WTC11 (cell line): ENCODE results near the gene MYH14. TPM values are rescaled to one million over a fixed set of nuclear protein-coding genes. Genes with fewer than 3 reads are reported as not detected.

ENCODE experiments used
- ATAC-seq: fragments of 200-7000 bp; cut with Tn5 transposase; 2 replicates; pipeline ENCODE4 v1.10.0; 2021; ENCODE audit warnings: mild to moderate bottlenecking, moderate library complexity
- CTCF ChIA-PET: fragments of 300-600 bp; sonication (Branson Sonifier 250); formaldehyde crosslinking; loops from one replicate; lab custom pipeline; 2021; ENCODE audit warnings: antibody characterized with exemption; lab: Charles Lee
- POLR2A ChIA-PET: fragments of 350-600 bp; sonication (Branson Sonifier 250); formaldehyde crosslinking; loops from one replicate; lab custom pipeline; 2021; ENCODE audit warnings: antibody characterized with exemption; lab: Charles Lee
- DNase-seq: peaks from one replicate; pipeline ENCODE4 v3.0.0; 2021; ENCODE audit warnings: low spot score
- H3K27ac Mint-ChIP-seq: 2 replicates; pipeline ENCODE4 v1.8.0; 2021; ENCODE audit warnings: mixed read lengths
- H3K27me3 Mint-ChIP-seq: 2 replicates; pipeline ENCODE4 v1.8.0; 2021; ENCODE audit warnings: low read depth, mild to moderate bottlenecking, moderate library complexity, mixed read lengths
- H3K36me3 Mint-ChIP-seq: 2 replicates; pipeline ENCODE4 v1.8.0; 2021; ENCODE audit warnings: mixed read lengths
- H3K4me1 Mint-ChIP-seq: 2 replicates; pipeline ENCODE4 v1.8.0; 2022; ENCODE audit warnings: mixed read lengths
- H3K4me3 Mint-ChIP-seq: 2 replicates; pipeline ENCODE4 v1.8.0; 2021; ENCODE audit warnings: mild to moderate bottlenecking, moderate library complexity, mixed read lengths
- H3K9me3 Mint-ChIP-seq: 2 replicates; pipeline ENCODE4 v1.8.0; 2021; ENCODE audit warnings: mixed read lengths
- AFF4 ChIP-seq: sonication (generic); formaldehyde crosslinking; IDR thresholded peaks from 2 replicates; pipeline ENCODE4 v1.8.1; 2023; ENCODE audit warnings: mild to moderate bottlenecking, missing genetic modification reagents, borderline replicate concordance
- E2F4 ChIP-seq: sonication (generic); formaldehyde crosslinking; IDR thresholded peaks from 2 replicates; pipeline ENCODE4 v1.8.1; 2022; ENCODE audit warnings: low read depth, mild to moderate bottlenecking, moderate library complexity, missing genetic modification reagents, borderline replicate concordance
- E2F5 ChIP-seq: sonication (generic); formaldehyde crosslinking; IDR thresholded peaks from 2 replicates; pipeline ENCODE4 v1.8.1; 2022; ENCODE audit warnings: mild to moderate bottlenecking, moderate library complexity, missing genetic modification reagents
- ELF4 ChIP-seq: sonication (generic); formaldehyde crosslinking; IDR thresholded peaks from 2 replicates; pipeline ENCODE4 v1.8.1; 2022; ENCODE audit warnings: low read depth, mild to moderate bottlenecking, moderate library complexity, missing genetic modification reagents
- ESRRA ChIP-seq: sonication (generic); formaldehyde crosslinking; IDR thresholded peaks from 2 replicates; pipeline ENCODE4 v1.8.1; 2022; ENCODE audit warnings: mild to moderate bottlenecking, missing genetic modification reagents, borderline replicate concordance
- FOXK1 ChIP-seq: sonication (generic); formaldehyde crosslinking; IDR thresholded peaks from 2 replicates; pipeline ENCODE4 v1.8.0; 2022; ENCODE audit warnings: mild to moderate bottlenecking, moderate library complexity, missing genetic modification reagents
- GRHL2 ChIP-seq: fragments of 250-450 bp; sonication (Bioruptor Pico); IDR thresholded peaks from 2 replicates; pipeline ENCODE4 v1.8.0; 2022; ENCODE audit warnings: mild to moderate bottlenecking, moderate library complexity; ENCODE audit not compliant: insufficient replicate concordance, severe bottlenecking
- HMGA2 ChIP-seq: fragments of 250-450 bp; sonication (Bioruptor Pico); IDR thresholded peaks from 2 replicates; pipeline ENCODE4 v1.4.0; 2021; ENCODE audit warnings: mild to moderate bottlenecking, moderate library complexity
- MAX ChIP-seq: sonication (generic); formaldehyde crosslinking; IDR thresholded peaks from 2 replicates; pipeline ENCODE4 v1.8.0; 2022; ENCODE audit warnings: mild to moderate bottlenecking, missing genetic modification reagents
- MYBL2 ChIP-seq: sonication (generic); formaldehyde crosslinking; IDR thresholded peaks from 2 replicates; pipeline ENCODE4 v1.8.1; 2023; ENCODE audit warnings: mild to moderate bottlenecking, moderate library complexity, missing genetic modification reagents
- NR2C2 ChIP-seq: sonication (generic); formaldehyde crosslinking; IDR thresholded peaks from 2 replicates; pipeline ENCODE4 v1.8.0; 2022; ENCODE audit warnings: mild to moderate bottlenecking, missing genetic modification reagents
- NR3C1 ChIP-seq: sonication (generic); formaldehyde crosslinking; conservative IDR thresholded peaks from 2 replicates; pipeline ENCODE4 v1.8.1; 2023; ENCODE audit warnings: low read depth, mild to moderate bottlenecking, missing genetic modification reagents
- PRRX2 ChIP-seq: fragments of 250-450 bp; sonication (Bioruptor Pico); IDR thresholded peaks from 2 replicates; pipeline ENCODE4 v1.8.0; 2021; ENCODE audit warnings: mild to moderate bottlenecking
- RORB ChIP-seq: fragments of 250-450 bp; sonication (Bioruptor Pico); IDR thresholded peaks from 2 replicates; pipeline ENCODE4 v1.9.0; 2021; ENCODE audit warnings: mild to moderate bottlenecking
- TCF7 ChIP-seq: sonication (generic); formaldehyde crosslinking; IDR thresholded peaks from 2 replicates; pipeline ENCODE4 v1.8.0; 2022; ENCODE audit warnings: mild to moderate bottlenecking, low read depth, missing genetic modification reagents, moderate library complexity
- TP53 ChIP-seq: sonication (generic); formaldehyde crosslinking; IDR thresholded peaks from 2 replicates; pipeline ENCODE4 v1.8.1; 2023; ENCODE audit warnings: mild to moderate bottlenecking, missing genetic modification reagents
- USF1 ChIP-seq: sonication (generic); formaldehyde crosslinking; IDR thresholded peaks from 2 replicates; pipeline ENCODE4 v1.8.0; 2022; ENCODE audit warnings: mild to moderate bottlenecking, missing genetic modification reagents
- USF2 ChIP-seq: sonication (generic); formaldehyde crosslinking; IDR thresholded peaks from 2 replicates; pipeline ENCODE4 v1.8.1; 2023; ENCODE audit warnings: mild to moderate bottlenecking, missing genetic modification reagents, moderate library complexity
- ZNF232 ChIP-seq: sonication (generic); formaldehyde crosslinking; IDR thresholded peaks from 2 replicates; pipeline ENCODE4 v1.8.0; 2022; ENCODE audit warnings: mild to moderate bottlenecking, missing genetic modification reagents
- ZNF532 ChIP-seq: fragments of 250-450 bp; sonication (Bioruptor Pico); IDR thresholded peaks from 2 replicates; pipeline ENCODE4 v1.9.0; 2021; ENCODE audit warnings: mild to moderate bottlenecking, borderline replicate concordance
- total RNA-seq: library from RNA; stranded (reverse); gene quantifications from 3 replicates; pipeline ENCODE4 v1.2.3, GENCODE V29; 2021

The MYH14 gene
- total RNA-seq, 1 experiment from 2014 or later = 25.8 TPM

- TF ChIP-seq E2F4 (CRISPR knock-in tag) = no peak
- no peak for TF ChIP-seq RORB (CRISPR knock-in tag)
- no peak for TF ChIP-seq ESRRA
- no peak for TF ChIP-seq ZNF232 (CRISPR knock-in tag)
- no peak for TF ChIP-seq ELF4 (CRISPR knock-in tag)
- no peak for TF ChIP-seq TP53
- no peak for TF ChIP-seq PRRX2 (CRISPR knock-in tag)
- TF ChIP-seq AFF4 (CRISPR knock-in tag) = no peak
- no peak for TF ChIP-seq USF2 (CRISPR knock-in tag)
Measured at GRCh38 chr19:50327461-50328223, 124.2 kb downstream of the MYH14 start (continued).

- Mint-ChIP-seq H3K4me3 (peak overlapping the region; percentile 37), H3K27ac (no peak overlapping the region), H3K27me3 (peaks cover 31% of the 10 kb centered on the region), H3K4me1 (peaks cover 48% of the 10 kb centered on the region), H3K9me3 (no peaks in the 10 kb centered on the region), H3K36me3 (peaks cover 5% of the 10 kb centered on the region)
- ChIA-PET CTCF (interaction anchor here (0.6 to 3.3 kb wide), 34 partner anchors 13 to 263 kb away, joined by 3 to 58 read pairs (median 6); no protein-coding TSS in a partner anchor), POLR2A (interaction anchor here (1.0 to 2.1 kb wide), 8 partner anchors 9 to 62 kb away, joined by 3 to 20 read pairs (median 4); no protein-coding TSS in a partner anchor)
- no peak for ATAC-seq
- DNase-seq = peak; percentile 49
- TF ChIP-seq FOXK1 (CRISPR knock-in tag) = 0 out of 2 replicates have a peak, but pooled peaks have one; percentile 33
- no peak for TF ChIP-seq USF1 (CRISPR knock-in tag)
- no peak for TF ChIP-seq MYBL2 (CRISPR knock-in tag)
- peak; percentile 56; the same call in 1 of the 2 replicates for TF ChIP-seq E2F5 (CRISPR knock-in tag)
- TF ChIP-seq NR3C1 = 0 out of 2 replicates have a peak, but pooled peaks have one; percentile 30
- no peak for TF ChIP-seq ZNF532
- peak; percentile 63 for TF ChIP-seq MAX (CRISPR knock-in tag)
- TF ChIP-seq USF2 (CRISPR knock-in tag) = 0 out of 2 replicates have a peak, but pooled peaks have one; percentile 18
- TF ChIP-seq GRHL2 (CRISPR knock-in tag) = no peak
- TF ChIP-seq HMGA2 (CRISPR knock-in tag) = no peak
- TF ChIP-seq TCF7 (CRISPR knock-in tag) = no peak
- no peak for TF ChIP-seq ZNF232 (CRISPR knock-in tag)
- no peak for TF ChIP-seq NR2C2
Measured at GRCh38 chr19:50328224-50328872, 124.9 kb downstream of the MYH14 start.
